ENCODE measurements around the gene KIRREL3.

DNA sequence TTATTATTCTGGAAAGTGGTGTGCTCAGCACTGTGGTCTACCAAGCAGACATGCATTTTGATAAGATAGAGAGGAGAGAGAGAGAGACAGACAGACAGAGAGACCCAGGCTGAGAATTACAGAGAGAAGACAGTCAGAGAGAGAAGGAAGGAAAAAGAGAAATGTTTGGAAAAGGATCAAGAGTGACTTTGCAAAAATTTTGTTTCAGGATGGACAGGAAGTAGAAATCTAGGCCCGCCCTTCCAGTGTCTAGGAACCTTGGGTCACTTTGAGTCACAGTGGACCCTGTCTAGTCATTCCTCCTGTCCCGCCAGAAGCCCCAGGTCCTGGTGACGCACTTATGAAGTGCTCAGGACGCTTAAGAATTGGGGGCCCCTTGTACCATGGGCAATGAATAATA lies 478.4 kb downstream of the KIRREL3 start:
- TF ChIP-seq GATA2 (IDR thresholded peaks at IDR 0.05; ENCODE audit: low read depth, low read length) (no peak), GATA3 (IDR thresholded peaks at IDR 0.05; ENCODE audit: low read depth, low read length) (no peak)
